ENCODE data around the gene HEATR5A.

GRCh38 chr14:31300296-31300695 lies 120.1 kb downstream of the HEATR5A start:
- TF ChIP-seq CHD4 (IDR thresholded peaks at IDR 0.05; ENCODE audit: borderline replicate concordance) = no peak
- TF ChIP-seq CTCF (IDR thresholded peaks at IDR 0.05) = peak; percentile 8; the same call in 1 of the 3 replicates
- TF ChIP-seq RNF2 (IDR thresholded peaks at IDR 0.05; ENCODE audit: borderline replicate concordance, low read depth) = no peak
- TF ChIP-seq POLR2A (IDR thresholded peaks at IDR 0.05; ENCODE audit: low read length) = no peak
- TF ChIP-seq MYC (IDR thresholded peaks at IDR 0.05; ENCODE audit: borderline replicate concordance, low read length) = no peak
- no peak for TF ChIP-seq KDM1A (IDR thresholded peaks at IDR 0.05; ENCODE audit: low read depth)
- TF ChIP-seq MAZ (IDR thresholded peaks at IDR 0.05; ENCODE audit: borderline replicate concordance, low read depth, low read length) = no peak
- TF ChIP-seq JUN (IDR thresholded peaks at IDR 0.05) = no peak
- TF ChIP-seq RFX5 (IDR thresholded peaks at IDR 0.05) = no peak
- no peak for TF ChIP-seq BCL3 (IDR thresholded peaks at IDR 0.05)
- no peak for TF ChIP-seq BHLHE40 (IDR thresholded peaks at IDR 0.05; ENCODE audit: low read depth, low read length)
